ENCODE measurements around the gene BCAS4. TPM values are rescaled to one million over a fixed set of nuclear protein-coding genes. Genes with fewer than 3 reads are reported as not detected.
"Not testable (repeated sequence)": the region's sequence is repeated elsewhere in the genome, so short reads cannot be mapped to it uniquely, and the experiment has no call there.

The BCAS4 gene
- total RNA-seq, 2 donors from 2014 or later: 2.1 to 2.7 TPM

DNA sequence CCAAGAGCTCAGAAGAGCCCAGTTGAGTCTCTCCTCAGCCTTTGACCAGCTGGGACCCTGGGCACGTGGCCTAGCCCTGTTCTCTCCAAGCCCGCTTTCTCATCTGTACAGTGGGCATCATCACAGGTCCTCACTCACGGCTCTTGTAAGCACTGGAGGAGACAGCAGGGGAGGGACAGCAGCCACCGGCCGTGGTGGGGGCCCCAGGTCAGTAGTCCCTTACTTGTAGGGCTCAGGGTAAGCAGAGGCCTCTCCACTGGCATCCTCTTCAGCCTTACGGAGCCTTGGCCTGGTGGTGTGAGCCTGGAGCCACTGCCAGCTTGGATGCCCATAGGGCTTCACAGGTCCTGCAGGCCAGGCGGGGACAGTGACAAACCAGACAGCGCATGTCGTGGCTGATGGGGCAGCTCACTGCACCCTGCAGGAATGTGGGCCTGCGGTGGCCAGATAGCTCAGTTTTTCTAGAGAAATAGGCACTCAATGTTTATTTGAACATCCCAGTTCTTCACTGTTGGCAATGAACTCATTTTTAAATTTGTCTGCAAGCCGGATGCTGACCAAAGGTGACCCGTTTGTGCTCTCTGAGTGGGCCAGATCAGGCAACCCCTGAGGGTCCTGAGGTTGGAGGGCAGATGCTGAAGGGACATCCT, 71.3 kb downstream of the BCAS4 start:
- no peak for DNase-seq (ENCODE audit: low spot score)
- intact Hi-C loops (cut with DNase I): no loop called here

DNA sequence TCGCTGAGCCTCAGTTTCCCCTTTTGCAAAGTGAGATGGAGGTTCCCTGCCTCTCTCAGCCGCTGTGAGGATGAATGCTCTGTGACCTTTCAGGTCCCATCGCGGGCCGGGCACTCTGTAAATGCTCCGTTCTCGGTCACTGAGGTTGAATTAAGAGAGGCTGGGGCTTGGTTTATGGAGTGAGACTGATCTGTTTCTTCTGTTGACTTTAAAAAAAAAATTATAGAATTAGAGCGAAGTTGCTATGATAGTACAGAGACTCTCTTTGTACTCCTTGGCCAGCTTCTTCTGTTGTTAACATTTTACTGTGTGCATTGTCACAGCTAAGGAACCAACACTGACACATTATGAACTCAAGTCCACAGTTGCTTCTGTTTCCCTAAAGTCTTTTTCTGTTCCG, 72.0 kb downstream of the BCAS4 start:
- intact Hi-C loops (cut with DNase I): no loop called here

DNA sequence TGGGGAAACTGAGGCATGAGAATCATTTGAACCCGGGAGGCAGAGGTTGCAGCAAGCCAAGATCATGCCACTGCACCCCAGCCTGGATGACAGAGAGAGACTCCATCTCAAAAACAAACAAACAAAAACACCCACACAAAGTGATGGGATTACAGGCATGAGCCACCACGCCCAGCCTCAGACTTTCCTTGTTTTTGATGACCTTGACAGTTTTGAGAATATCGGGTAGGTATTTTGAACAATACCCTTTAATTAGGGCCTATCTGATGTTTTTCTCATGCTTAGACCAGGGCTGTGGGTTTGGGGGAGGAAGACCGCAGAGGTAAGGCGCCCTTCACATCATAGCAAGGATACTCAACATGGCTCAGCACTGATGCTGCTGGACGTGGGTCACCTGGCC, 72.9 kb downstream of the BCAS4 start:
- intact Hi-C loops (cut with DNase I): no loop called here

More for the DNA sequence above, 72.0 kb downstream of the BCAS4 start:
- DNase-seq (ENCODE audit: low spot score): no peak

DNA sequence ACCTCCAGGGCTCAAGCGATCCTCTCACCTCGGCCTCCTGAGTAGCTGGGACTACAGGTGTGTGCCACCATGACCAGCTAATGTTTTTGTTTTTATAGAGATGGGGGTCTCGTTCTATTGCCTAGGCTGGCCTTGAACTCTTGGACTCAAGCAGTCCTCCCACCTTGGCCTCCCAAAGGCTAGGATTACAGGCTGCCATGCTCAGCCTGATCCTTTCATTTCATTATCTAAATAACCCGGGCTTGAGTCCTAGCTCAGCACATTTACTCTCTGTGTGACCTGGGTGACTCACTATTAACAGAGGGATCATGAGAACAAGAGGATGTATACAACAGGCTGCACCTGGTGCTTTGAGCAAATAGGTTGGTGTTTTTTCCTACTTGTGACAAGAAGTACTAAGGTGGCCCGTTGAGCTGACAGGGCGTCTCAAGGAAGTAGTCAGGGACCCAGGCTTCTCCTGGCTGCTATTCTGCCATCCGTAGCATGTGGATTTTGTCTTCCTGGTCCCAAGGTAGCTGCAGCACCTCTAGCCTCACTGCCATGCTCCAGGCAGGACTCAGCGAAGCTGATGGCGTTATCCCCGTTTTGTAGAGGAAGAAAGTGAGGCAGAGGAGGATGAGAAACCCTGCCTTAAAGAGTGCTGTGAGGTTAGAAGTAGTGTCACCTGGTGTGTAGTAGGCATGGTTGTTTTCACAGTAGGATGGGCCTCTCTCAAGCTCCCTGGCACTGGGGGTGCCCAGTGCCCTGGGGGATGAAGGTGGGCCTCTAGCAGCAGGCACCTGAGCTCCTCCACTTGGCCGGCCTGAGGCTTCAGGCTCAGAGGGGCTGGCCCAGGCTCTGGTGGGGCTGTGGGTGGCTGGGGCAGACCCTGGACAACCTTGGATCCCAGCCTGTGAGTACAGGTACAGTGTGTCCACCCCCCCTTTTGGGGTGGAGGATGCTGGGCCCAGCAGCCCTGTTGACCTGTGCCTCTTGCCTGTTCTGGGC, 73.9 kb downstream of the BCAS4 start:
- intact Hi-C loops (cut with DNase I): no loop called here
- DNase-seq (ENCODE audit: low spot score): no peak

More for the DNA sequence above, 72.9 kb downstream of the BCAS4 start:
- DNase-seq (ENCODE audit: low spot score): no peak

- intact Hi-C loops (cut with DNase I): no loop called here
- DNase-seq (ENCODE audit: low spot score): no peak
Observed at GRCh38 chr20:50870561-50871161, 75.8 kb downstream of the BCAS4 start.

GRCh38 chr20:50872560-50873425, 77.9 kb downstream of the BCAS4 start:
- DNase-seq (ENCODE audit: low spot score): peak; percentile 57
- intact Hi-C loops (cut with DNase I): no loop called here

DNA sequence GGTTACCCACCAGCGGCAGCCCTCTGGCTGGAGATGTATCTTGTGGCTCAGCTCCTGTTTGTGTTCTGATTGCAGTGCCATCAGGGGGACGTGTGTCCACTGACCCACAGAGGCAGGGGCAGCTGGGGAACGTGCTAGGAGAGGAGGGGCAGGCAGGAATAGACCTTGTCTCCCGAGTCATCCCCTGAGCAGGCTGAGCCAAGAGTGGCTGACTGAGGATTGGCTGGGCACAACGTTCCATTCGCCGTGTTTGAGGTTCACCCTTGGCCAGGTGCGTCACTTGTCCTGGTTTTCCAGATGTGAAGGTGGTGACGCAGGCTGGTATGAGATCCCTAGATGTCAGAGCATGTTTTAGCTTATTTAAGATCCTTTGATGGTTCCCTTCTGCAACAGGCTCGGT, 78.7 kb downstream of the BCAS4 start:
- intact Hi-C loops (cut with DNase I): no loop called here
- DNase-seq (ENCODE audit: low spot score): peak; percentile 50

DNA sequence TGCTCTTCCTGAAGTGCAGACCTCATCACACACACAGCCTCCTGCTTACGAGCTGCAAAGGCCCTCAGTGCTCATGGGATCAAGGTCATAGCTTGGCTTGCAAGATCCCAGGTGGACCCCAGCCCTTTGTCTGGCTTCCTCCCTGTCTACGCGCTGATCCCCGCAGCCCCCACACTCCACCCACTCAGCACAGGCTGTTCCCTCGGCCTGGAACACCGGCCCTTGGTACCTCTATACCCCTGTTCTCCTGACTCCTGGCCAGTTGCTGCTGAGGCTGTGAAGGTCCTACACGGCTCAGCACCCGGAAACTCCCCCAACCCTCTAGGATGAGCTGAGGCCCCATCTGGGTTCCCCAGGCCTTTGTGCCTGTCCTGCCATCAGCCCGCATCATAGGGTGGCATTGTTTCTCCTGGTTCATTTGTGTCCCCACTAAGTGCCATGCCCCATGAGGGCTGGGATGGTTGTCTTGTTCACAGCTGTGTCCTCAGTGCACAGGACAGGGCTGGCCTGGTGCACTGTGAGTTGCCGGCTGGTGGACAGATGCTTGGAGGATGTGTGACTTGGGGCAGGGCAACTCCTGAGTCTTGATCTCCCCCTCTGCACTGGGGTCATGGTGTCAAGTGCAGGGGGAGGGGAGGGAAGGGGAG, 79.4 kb downstream of the BCAS4 start:
- intact Hi-C loops (cut with DNase I): no loop called here
- DNase-seq (ENCODE audit: low spot score): peak; percentile 68

DNA sequence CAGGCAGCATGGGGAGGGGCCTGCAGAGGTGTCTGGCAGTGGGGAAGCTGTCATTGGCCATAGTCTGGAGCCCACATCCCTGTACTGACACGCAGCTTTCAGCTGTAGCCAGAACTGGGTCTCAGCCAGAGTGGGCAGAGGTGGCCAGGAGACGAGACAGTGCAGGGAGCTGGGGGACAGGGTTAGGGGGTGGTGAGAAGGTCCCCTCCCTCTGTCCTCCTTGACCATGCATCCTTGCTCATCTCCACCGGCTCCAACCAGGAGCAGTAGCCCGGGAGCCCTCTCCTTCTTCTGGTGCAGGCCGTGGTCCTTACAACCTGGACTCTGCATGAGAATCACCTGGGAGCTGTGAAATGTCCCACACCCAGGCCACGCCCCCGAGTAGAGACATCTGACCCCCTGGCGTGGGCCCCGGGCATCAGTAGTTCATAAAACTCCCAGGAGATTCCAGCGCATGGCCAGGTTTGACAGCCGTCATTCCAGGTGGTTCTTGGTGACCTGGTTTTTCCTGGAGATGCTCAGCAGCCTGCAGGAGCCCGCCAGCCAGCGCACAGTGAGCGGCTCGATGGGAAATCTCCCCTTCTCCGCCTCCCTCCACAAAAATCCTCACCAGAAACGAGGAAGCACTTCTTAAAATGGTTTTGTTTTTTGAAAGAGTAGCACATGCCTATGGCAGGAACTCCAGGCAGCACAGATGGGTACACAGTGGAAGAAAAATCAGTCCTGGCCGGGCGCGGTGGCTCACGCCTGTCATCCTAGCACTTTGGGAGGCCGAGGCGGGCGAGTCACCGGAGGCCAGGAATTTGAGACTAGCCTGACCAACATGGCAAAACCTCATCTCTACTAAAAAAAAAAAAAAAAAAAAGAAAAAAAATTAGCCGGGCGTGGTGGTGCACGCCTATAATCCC, 80.2 kb downstream of the BCAS4 start:
- peak; percentile 45 for DNase-seq (ENCODE audit: low spot score)
- intact Hi-C loops (cut with DNase I): no loop called here

- peak; percentile 64 for DNase-seq (ENCODE audit: low spot score)
- intact Hi-C loops (cut with DNase I): no loop called here
Observed at GRCh38 chr20:50876063-50876685, 81.3 kb downstream of the BCAS4 start.

GRCh38 chr20:50876816-50877215, 82.0 kb downstream of the BCAS4 start:
- peak; percentile 60 for DNase-seq (ENCODE audit: low spot score)
- intact Hi-C loops (cut with DNase I): no loop called here

DNA sequence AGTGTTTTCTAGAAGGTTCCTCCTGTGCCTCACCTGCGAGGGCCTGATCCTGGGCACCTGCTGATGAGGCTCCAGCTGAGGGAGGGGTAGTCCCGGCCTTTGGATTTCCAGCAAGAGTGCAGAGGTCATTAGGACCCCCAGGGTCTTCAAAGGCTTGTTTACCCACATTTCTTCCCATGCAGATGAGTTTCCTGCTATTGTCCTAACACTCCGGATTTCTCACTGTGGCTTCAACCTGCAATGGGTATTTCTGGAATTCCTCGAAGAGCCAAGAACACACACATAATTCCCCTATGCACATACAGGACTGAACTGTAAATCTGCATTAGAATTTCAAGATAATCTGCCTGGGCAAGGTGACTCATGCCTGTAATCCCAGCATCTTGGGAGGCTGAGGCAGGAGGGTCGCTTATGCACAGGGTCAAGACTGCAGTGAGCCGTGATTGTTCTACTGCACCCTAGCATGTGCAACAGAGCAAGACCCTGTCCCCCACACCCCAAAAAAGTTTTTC, 82.4 kb downstream of the BCAS4 start:
- intact Hi-C loops (cut with DNase I): no loop called here
- DNase-seq (ENCODE audit: low spot score): peak; percentile 22

DNA sequence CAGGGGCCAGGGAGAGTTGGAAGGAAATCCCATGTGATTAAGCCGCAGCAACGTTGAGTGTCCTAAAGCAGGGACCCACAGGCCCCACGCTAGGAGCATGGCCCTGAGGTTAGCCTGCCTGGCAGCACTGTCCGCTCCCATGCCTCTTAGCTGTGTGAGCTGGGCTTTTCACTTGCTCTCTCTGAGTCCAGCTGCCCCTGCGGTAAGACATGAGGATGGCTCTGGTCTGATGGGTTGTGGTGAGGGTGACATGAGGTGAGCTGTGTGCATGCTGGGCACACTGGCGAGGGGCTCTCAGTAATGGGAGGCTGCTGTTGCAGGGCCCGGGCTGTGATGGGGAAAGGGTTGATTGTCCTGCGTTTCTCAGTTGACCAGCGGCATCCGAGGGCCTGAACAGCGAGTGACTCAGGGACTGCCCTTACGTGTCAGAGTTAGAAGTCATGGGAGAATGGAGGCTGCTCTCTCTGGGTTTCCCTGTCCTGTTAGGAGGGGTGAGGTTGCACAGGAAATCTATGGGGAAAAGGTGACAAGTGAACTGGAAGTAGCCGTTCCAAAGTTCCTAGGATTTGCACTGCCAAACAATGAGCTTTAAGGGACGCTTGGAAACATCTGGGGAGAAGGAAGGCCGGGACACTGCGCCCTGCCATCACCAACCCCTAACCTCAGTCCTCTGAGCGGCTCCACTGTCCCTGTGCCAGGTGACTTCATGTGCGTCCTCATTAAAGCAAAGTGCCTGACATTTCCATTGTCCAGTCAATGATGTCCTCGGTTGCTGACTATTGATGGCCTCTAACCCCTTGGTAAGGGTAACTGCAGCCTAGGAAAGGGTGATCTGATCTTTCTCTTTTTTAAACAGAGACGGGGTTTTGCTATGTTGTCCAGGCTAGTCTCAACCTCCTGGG, 85.0 kb downstream of the BCAS4 start:
- peak; percentile 22 for DNase-seq (ENCODE audit: low spot score)
- intact Hi-C loops (cut with DNase I): no loop called here

DNA sequence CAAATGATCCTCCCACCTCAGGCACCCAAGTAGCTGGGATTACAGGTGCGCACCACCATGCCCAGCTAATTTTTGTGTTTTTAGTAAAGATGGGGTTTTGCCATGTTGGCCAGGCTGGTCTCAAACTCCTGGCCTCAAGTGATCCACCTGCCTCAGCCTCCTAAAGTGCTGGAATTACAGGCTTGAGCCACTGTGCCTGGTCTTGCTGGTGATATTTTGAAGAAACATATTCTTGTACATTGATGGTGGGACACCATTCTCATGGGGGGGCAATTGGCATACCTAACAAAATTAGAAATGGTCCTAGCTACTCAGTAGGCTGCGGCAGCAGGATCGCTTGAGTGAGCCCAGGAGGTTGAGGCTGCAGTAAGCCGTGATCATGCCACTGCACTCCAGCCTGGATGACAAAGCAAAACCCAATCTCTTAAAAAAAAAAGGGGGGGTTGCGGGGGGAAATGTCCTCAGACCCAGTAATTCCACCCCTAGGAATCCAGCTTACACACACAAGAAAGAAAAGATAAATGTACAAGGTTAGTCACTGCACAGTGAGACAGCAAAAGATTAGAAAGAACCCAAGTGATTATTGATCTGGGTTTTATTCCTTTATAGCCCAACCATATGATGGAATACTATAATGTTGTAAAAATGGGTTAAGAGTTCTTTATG, 87.0 kb downstream of the BCAS4 start:
- DNase-seq (ENCODE audit: low spot score): peak; percentile 29
- intact Hi-C loops (cut with DNase I): not testable (repeated sequence)

- DNase-seq (ENCODE audit: low spot score): peak; percentile 63
- intact Hi-C loops (cut with DNase I): no loop called here
Observed at GRCh38 chr20:50883856-50884255, 89.0 kb downstream of the BCAS4 start.

- intact Hi-C loops (cut with DNase I): no loop called here
- DNase-seq (ENCODE audit: low spot score): peak; percentile 26
Observed at GRCh38 chr20:50885068-50885467, 90.2 kb downstream of the BCAS4 start.
